GM21381 (cell line): Measurements from ENCODE around the gene FOXD1.
"Not testable (repeated sequence)": the region's sequence is repeated elsewhere in the genome, so short reads cannot be mapped to it uniquely, and the experiment has no call there.

ENCODE experiments used
- ATAC-seq: cut with Tn5 transposase; IDR thresholded peaks from one replicate; pipeline ENCODE4 v1.9.1; 2021; ENCODE audit warnings: mild to moderate bottlenecking, moderate library complexity; ENCODE audit not compliant: unreplicated experiment

The FOXD1 gene

DNA sequence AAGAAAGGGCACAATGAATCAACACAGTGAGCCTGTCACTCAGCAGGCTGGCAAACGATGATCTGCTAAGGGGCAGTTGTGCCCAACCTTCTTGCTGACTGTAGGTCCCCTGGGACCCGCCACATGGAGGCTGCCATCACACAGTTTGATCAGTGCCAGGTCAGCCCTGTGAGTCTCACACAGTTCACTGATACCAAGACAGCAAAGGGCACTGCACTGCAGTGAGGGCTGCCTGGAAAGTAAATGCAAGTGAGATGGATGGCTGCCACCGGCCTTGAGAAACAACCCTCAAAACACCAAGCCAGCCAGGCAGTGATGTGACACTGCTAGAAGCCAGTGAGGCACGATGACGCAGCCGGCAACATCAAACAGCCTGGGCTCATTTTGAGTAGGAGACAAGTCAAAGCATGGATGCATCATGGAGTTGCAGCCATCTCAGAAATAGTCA is 30.3 kb downstream of the FOXD1 start:
- no peak for ATAC-seq

DNA sequence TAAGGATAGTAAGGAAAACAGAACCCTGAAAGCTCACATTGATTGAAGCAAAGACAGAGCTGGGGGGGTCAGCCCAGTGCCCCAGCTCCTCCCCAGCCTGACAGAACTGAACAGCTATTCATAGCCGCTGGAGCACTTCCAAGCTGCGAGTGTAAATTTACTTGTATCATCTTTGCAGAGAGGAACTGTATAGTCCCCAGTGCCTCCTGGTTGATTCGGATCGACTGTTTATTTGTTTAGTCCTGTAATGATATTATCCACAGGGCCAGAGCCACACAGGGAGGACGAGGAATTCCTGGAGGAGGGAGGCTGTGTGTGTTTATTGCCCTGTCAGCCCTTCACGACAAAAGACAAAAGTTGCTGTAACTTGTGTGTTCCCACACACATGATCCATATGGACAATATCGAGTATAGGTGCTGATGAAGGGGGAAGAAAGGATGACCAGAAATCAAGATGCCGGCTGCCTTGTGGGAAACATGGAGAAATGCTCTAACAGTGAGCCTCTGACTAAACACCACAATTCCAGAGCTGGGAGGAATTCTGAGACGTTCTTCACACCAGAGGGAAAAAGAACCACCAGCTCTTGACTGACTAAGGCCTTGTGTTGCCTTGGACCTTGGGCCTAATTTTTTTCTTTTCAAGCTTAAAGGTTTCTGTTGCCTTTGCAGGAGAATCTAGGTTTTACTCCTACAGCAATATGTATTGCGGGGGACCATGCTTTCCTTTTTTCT is 31.1 kb downstream of the FOXD1 start:
- ATAC-seq = no peak

DNA sequence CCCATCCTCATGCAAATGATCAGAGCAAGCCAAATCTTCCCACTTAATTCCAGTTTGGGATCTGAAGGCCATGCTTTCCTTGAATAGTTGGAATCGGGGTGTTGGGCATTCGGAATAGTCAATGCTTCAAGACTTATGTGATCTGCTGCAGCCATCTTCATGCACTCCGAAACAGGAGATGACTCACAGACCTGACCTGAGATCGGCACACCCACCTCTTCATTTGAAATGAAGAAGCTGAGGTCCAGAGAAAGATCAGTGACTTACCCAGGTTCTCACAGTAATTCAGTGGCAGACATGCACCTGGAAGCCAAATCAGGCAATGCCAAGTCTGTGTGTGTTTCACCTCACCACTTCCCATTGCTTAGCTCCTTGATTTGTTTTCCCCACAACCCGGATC is 33.0 kb downstream of the FOXD1 start:
- no peak for ATAC-seq

DNA sequence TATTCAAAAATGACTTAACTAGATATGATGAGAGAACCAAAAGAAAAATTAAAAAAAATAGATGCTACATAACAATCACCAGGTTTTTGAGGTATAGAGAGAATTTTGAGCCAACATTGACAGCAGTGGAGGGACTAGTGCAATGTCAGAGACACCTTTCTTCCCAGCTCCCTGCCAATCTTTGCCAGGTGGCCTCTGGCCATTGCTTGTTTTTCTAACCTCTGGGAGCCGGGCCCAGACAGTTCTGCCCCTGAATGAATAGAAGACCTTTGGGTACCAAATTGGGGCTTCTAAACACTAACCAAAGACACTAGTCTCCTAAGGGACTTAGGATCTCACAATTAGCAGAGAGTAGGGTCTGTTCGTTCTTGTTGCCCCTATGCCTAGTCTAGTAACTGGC is 33.4 kb downstream of the FOXD1 start:
- no peak for ATAC-seq

DNA sequence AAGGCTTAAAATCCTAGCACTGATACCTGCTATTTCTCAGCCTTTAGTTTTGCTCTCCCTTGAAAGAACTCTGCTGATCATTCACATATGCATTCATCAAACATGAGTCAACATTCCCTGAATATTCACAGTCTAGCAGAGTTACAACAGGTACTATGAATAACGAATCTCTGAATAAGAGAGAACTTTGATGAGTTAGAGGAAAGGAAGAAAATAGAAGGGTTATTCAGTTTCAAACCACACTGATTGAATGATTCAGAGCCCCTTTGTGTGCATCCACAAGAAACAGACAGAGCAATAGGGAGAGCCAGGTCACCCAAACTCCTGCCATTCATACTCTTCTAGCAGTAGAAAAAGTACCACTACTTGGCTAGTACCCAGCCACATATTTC is 36.0 kb downstream of the FOXD1 start:
- no peak for ATAC-seq

DNA sequence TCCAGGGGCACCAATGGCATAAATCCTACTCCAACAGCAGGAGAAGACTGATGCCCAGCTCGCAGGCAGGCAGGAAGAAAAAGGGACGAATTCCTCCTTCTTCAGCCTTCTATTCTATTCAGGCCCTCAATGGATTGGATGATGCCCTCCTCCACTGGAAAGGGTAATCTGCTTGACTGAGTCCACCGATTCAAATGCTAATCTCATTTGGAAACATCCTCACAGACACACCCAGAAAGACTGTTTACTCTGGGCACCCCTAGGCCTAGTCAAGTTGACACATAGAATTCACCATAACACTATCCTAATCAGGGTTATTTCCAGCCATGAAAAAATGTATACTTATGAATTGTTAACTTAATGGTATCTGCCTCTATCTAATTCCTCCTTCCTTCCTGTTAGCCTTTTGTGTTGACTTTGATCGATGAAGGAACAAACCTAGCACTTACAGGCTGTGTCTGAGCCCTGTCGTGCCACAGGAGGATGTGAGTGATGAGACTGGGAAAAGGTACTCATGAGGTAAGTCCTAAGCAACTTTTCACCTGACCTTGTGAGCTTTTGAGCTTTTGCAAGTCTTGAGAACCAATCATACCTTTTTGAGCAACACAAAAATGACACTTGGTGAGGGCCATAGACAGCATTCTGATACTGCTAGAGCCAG is 36.5 kb downstream of the FOXD1 start:
- ATAC-seq = no peak

DNA sequence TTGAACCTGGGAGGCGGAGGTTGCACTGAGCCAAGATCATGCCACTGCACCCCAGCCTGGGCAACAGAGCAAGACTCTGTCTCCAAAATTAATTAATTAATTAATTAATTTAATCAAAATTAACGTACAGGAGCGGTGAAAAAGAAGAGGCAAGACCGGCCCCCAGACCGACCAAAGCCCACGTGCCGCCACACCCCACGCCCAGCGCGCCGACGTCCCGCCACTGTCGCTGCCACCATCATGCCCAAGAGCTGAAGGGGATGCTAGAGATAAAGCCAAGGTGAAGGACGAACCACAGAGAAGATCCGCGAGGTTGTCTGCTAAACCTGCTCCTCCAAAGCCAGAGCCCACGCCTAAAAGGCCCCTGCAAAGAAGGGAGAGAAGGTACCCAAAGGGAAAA is 38.6 kb downstream of the FOXD1 start:
- not testable (repeated sequence) for ATAC-seq

DNA sequence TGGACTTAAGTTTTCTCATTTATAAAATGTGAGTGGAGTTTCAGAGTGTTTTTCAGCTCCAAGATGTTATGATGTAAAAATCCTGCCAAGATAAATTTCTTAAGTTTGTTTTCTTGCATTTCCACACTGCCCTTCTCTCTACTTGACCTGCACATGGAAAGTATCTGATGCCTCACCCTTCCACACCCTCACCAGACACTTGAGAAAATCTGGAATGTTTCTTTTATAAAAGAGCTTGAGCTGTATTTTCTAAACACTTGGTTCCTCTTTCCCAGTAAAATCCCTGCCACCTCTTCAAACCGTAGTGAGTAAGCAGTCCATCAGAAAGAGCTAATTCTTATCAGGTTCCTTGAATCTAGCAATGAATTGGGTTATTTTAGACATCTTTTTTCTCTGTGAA is 42.9 kb downstream of the FOXD1 start:
- no peak for ATAC-seq

DNA sequence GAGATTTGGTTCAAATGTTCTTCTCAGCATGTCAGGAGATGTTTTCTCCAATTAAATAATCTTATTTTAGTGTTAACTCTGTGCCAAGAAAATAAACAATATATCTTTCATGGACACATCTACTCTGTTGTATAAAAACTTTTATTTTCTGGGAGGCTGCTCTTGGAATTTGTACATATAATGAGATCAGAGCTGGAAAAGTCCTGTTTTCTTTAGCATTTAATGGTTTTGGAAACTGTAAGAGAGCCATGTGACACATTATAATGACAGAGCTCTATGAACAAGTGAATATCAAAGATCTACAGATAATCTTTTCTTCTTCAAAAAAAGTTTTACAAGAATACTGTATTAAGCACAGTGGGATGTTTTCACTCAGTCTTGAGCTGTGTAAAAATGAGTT is 48.8 kb downstream of the FOXD1 start:
- ATAC-seq = no peak
